Measurements from ENCODE around the gene ADD1.

ADD1 gene

GRCh38 chr4:2850966-2851798 lies 7.5 kb downstream of the ADD1 start:
- H3K4me1 Mint-ChIP-seq = peaks cover 87% of the 10 kb centered on the region

GRCh38 chr4:2852481-2852921 lies 8.9 kb downstream of the ADD1 start:
- Mint-ChIP-seq H3K4me3 (peak overlapping the region; percentile 32), H3K4me1 (peaks cover 83% of the 10 kb centered on the region), H3K27ac (peak overlapping the region; percentile 54), H3K9me3 (no peaks in the 10 kb centered on the region), H3K27me3 (no peaks in the 10 kb centered on the region), H3K36me3 (ENCODE audit: low read depth) (peaks cover 6% of the 10 kb centered on the region)
- DNase-seq (no peak), ATAC-seq (peak; percentile 34)

More at GRCh38 chr4:2850966-2851798, 7.5 kb downstream of the ADD1 start:
- no peak for ATAC-seq
- H3K9me3 Mint-ChIP-seq = no peaks in the 10 kb centered on the region
- H3K27me3 Mint-ChIP-seq = no peaks in the 10 kb centered on the region
- peak overlapping the region; percentile 32 for H3K4me3 Mint-ChIP-seq
- peak overlapping the region; percentile 55 for H3K27ac Mint-ChIP-seq
- no peak for DNase-seq
- peaks cover 7% of the 10 kb centered on the region for H3K36me3 Mint-ChIP-seq (ENCODE audit: low read depth)

- DNase-seq (no peak), ATAC-seq (no peak)
- Mint-ChIP-seq H3K4me1 (peaks cover 84% of the 10 kb centered on the region), H3K27me3 (no peaks in the 10 kb centered on the region), H3K4me3 (no peak overlapping the region), H3K27ac (no peak overlapping the region), H3K36me3 (ENCODE audit: low read depth) (peaks cover 5% of the 10 kb centered on the region), H3K9me3 (no peaks in the 10 kb centered on the region)
Observed at GRCh38 chr4:2855584-2855983, 11.9 kb downstream of the ADD1 start.

GRCh38 chr4:2856266-2856665 lies 12.6 kb downstream of the ADD1 start:
- DNase-seq (no peak), ATAC-seq (no peak)
- Mint-ChIP-seq H3K27me3 (no peaks in the 10 kb centered on the region), H3K36me3 (ENCODE audit: low read depth) (peaks cover 5% of the 10 kb centered on the region), H3K4me1 (peaks cover 84% of the 10 kb centered on the region), H3K27ac (peak overlapping the region; percentile 65), H3K9me3 (no peaks in the 10 kb centered on the region), H3K4me3 (no peak overlapping the region)

- H3K27ac Mint-ChIP-seq = no peak overlapping the region
- ATAC-seq (peak; percentile 36), DNase-seq (no peak)
- H3K27me3 Mint-ChIP-seq = no peaks in the 10 kb centered on the region
- peaks cover 84% of the 10 kb centered on the region for H3K4me1 Mint-ChIP-seq
- H3K4me3 Mint-ChIP-seq = no peak overlapping the region
- peaks cover 5% of the 10 kb centered on the region for H3K36me3 Mint-ChIP-seq (ENCODE audit: low read depth)
- H3K9me3 Mint-ChIP-seq = no peaks in the 10 kb centered on the region
Observed at GRCh38 chr4:2857349-2857927, 13.8 kb downstream of the ADD1 start.

- H3K27ac Mint-ChIP-seq = no peak overlapping the region
- H3K4me1 Mint-ChIP-seq = peaks cover 86% of the 10 kb centered on the region
- no peaks in the 10 kb centered on the region for H3K9me3 Mint-ChIP-seq
- no peak for ATAC-seq
- H3K4me3 Mint-ChIP-seq = no peak overlapping the region
- no peaks in the 10 kb centered on the region for H3K27me3 Mint-ChIP-seq
- DNase-seq = no peak
- H3K36me3 Mint-ChIP-seq (ENCODE audit: low read depth) = peaks cover 5% of the 10 kb centered on the region
Observed at GRCh38 chr4:2858451-2859217, 15.0 kb downstream of the ADD1 start.

GRCh38 chr4:2859514-2859913 lies 15.9 kb downstream of the ADD1 start:
- no peak for ATAC-seq
- H3K4me3 Mint-ChIP-seq = no peak overlapping the region

GRCh38 chr4:2860391-2861348 lies 17.0 kb downstream of the ADD1 start:
- Mint-ChIP-seq H3K27ac (peak overlapping the region; percentile 32), H3K4me1 (peaks cover 81% of the 10 kb centered on the region), H3K27me3 (no peaks in the 10 kb centered on the region), H3K36me3 (ENCODE audit: low read depth) (peaks cover 3% of the 10 kb centered on the region), H3K9me3 (no peaks in the 10 kb centered on the region), H3K4me3 (no peak overlapping the region)
- DNase-seq (no peak), ATAC-seq (no peak)

More at GRCh38 chr4:2859514-2859913, 15.9 kb downstream of the ADD1 start:
- peaks cover 3% of the 10 kb centered on the region for H3K36me3 Mint-ChIP-seq (ENCODE audit: low read depth)
- DNase-seq = no peak
- H3K27ac Mint-ChIP-seq = no peak overlapping the region
- H3K27me3 Mint-ChIP-seq = no peaks in the 10 kb centered on the region
- H3K9me3 Mint-ChIP-seq = no peaks in the 10 kb centered on the region
- H3K4me1 Mint-ChIP-seq = peaks cover 82% of the 10 kb centered on the region

- Mint-ChIP-seq H3K9me3 (no peaks in the 10 kb centered on the region), H3K27ac (peak overlapping the region; percentile 5), H3K27me3 (no peaks in the 10 kb centered on the region), H3K36me3 (ENCODE audit: low read depth) (no peaks in the 10 kb centered on the region), H3K4me1 (peaks cover 83% of the 10 kb centered on the region), H3K4me3 (no peak overlapping the region)
- DNase-seq = no peak
- ATAC-seq = no peak
Observed at GRCh38 chr4:2861631-2862436, 18.2 kb downstream of the ADD1 start.

- Mint-ChIP-seq H3K36me3 (ENCODE audit: low read depth) (no peaks in the 10 kb centered on the region), H3K9me3 (no peaks in the 10 kb centered on the region), H3K4me3 (no peak overlapping the region), H3K27ac (peak overlapping the region; percentile 5), H3K4me1 (peaks cover 83% of the 10 kb centered on the region), H3K27me3 (no peaks in the 10 kb centered on the region)
- no peak for ATAC-seq
- no peak for DNase-seq
Observed at GRCh38 chr4:2862528-2862927, 18.9 kb downstream of the ADD1 start.

- no peak overlapping the region for H3K27ac Mint-ChIP-seq
- no peaks in the 10 kb centered on the region for H3K36me3 Mint-ChIP-seq (ENCODE audit: low read depth)
- no peak overlapping the region for H3K4me3 Mint-ChIP-seq
- no peak for DNase-seq
- H3K9me3 Mint-ChIP-seq = no peaks in the 10 kb centered on the region
- no peaks in the 10 kb centered on the region for H3K27me3 Mint-ChIP-seq
- peaks cover 81% of the 10 kb centered on the region for H3K4me1 Mint-ChIP-seq
- ATAC-seq = no peak
Observed at GRCh38 chr4:2863649-2864048, 20.0 kb downstream of the ADD1 start.

GRCh38 chr4:2865196-2865780 lies 21.6 kb downstream of the ADD1 start:
- no peak overlapping the region for H3K4me3 Mint-ChIP-seq
- no peak overlapping the region for H3K27ac Mint-ChIP-seq
- H3K36me3 Mint-ChIP-seq (ENCODE audit: low read depth) = no peaks in the 10 kb centered on the region
- no peaks in the 10 kb centered on the region for H3K9me3 Mint-ChIP-seq
- DNase-seq = no peak
- H3K4me1 Mint-ChIP-seq = peaks cover 74% of the 10 kb centered on the region
- H3K27me3 Mint-ChIP-seq = no peaks in the 10 kb centered on the region
- ATAC-seq = no peak
